ENCODE data around the gene PDS5B.

- TF ChIP-seq, protein P1, sequence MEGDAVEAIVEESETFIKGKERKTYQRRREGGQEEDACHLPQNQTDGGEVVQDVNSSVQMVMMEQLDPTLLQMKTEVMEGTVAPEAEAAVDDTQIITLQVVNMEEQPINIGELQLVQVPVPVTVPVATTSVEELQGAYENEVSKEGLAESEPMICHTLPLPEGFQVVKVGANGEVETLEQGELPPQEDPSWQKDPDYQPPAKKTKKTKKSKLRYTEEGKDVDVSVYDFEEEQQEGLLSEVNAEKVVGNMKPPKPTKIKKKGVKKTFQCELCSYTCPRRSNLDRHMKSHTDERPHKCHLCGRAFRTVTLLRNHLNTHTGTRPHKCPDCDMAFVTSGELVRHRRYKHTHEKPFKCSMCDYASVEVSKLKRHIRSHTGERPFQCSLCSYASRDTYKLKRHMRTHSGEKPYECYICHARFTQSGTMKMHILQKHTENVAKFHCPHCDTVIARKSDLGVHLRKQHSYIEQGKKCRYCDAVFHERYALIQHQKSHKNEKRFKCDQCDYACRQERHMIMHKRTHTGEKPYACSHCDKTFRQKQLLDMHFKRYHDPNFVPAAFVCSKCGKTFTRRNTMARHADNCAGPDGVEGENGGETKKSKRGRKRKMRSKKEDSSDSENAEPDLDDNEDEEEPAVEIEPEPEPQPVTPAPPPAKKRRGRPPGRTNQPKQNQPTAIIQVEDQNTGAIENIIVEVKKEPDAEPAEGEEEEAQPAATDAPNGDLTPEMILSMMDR (conservative IDR thresholded peaks at IDR 0.05 in 1 of 2, IDR thresholded peaks at IDR 0.05 in 1 of 2; ENCODE audit: extremely low read depth in 1 of 2, insufficient read depth in 1 of 2, low read depth in 1 of 2, low read length in 2 of 2) = no peak
- no peak for TF ChIP-seq EZH2 (IDR thresholded peaks at IDR 0.05; ENCODE audit: borderline replicate concordance, low read length)
Observed at GRCh38 chr13:32610538-32610937, 24.3 kb downstream of the PDS5B start.

All from mammary epithelial cell (primary cell).